A673 (cell line): ENCODE results near the gene L3HYPDH.

ENCODE experiments used
- EZH2 ChIP-seq: fragments of 200-600 bp; sonication (generic); IDR thresholded peaks from 2 replicates; pipeline ENCODE4 v1.6.1; 2017; ENCODE audit warnings: borderline replicate concordance, low read depth, mild to moderate bottlenecking, mixed read lengths, antibody characterized with exemption, low read length; ENCODE audit not compliant: poor library complexity, severe bottlenecking
- TF ChIP-seq, protein P1 (sequence below): fragments of 300-800, 200-600 bp; sonication (generic); conservative IDR thresholded peaks from 2 replicates; pipeline ENCODE4 v1.5.1; 2017; ENCODE audit warnings: low read depth, mild to moderate bottlenecking, antibody characterized with exemption, low read length, moderate library complexity, mixed read lengths

- TF ChIP-seq, protein P1, sequence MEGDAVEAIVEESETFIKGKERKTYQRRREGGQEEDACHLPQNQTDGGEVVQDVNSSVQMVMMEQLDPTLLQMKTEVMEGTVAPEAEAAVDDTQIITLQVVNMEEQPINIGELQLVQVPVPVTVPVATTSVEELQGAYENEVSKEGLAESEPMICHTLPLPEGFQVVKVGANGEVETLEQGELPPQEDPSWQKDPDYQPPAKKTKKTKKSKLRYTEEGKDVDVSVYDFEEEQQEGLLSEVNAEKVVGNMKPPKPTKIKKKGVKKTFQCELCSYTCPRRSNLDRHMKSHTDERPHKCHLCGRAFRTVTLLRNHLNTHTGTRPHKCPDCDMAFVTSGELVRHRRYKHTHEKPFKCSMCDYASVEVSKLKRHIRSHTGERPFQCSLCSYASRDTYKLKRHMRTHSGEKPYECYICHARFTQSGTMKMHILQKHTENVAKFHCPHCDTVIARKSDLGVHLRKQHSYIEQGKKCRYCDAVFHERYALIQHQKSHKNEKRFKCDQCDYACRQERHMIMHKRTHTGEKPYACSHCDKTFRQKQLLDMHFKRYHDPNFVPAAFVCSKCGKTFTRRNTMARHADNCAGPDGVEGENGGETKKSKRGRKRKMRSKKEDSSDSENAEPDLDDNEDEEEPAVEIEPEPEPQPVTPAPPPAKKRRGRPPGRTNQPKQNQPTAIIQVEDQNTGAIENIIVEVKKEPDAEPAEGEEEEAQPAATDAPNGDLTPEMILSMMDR = no peak
- TF ChIP-seq EZH2 = no peak
Observed at GRCh38 chr14:59483363-59483762, 845 bp downstream of the L3HYPDH start.
